Measurements from ENCODE around the gene FAM98B. TPM values are rescaled to one million over a fixed set of nuclear protein-coding genes. Genes with fewer than 3 reads are reported as not detected.
A peak's percentile ranks its signal among the peaks of the same experiment; 100 is the strongest.
"Not testable (repeated sequence)": the region's sequence is repeated elsewhere in the genome, so short reads cannot be mapped to it uniquely, and the experiment has no call there.

The FAM98B gene
- total RNA-seq, 2 donors from 2014 or later = 7.9 to 8.6 TPM

DNA sequence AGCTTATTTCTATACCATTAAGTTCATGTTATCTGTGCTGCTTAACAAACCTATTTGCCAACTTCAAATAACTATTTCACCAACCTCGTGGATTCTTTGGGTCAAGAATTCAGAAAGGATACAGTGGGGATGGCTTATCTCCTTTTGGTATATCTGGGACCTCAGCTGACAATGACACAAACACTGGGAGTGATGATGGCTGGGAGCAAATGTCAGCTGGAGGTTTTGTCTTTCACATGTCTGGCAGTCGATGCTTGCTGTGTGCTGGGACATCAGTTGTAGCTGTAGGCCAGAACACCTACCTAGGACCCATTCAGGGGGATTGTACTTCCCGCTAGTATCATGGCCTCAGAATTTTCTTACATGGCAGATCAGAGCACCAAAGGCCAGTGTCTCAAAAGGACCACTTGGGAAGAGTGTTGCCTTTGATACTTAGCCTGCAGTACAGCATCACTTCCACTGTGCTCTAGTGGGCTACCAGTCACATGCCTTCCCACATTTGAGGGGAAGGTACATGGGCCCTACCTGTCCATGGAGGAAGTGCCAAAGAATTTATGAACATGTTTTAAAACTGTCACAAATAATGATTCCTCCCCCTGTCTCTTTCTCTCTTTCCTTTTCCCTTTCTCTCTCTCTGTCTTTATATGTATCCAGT is 23.7 kb upstream of the FAM98B start:
- intact Hi-C loops (cut with DNase I) = no loop called here
- no peak for DNase-seq
- TF ChIP-seq POLR2A (IDR thresholded peaks at IDR 0.05) = no peak
- TF ChIP-seq, protein P1, sequence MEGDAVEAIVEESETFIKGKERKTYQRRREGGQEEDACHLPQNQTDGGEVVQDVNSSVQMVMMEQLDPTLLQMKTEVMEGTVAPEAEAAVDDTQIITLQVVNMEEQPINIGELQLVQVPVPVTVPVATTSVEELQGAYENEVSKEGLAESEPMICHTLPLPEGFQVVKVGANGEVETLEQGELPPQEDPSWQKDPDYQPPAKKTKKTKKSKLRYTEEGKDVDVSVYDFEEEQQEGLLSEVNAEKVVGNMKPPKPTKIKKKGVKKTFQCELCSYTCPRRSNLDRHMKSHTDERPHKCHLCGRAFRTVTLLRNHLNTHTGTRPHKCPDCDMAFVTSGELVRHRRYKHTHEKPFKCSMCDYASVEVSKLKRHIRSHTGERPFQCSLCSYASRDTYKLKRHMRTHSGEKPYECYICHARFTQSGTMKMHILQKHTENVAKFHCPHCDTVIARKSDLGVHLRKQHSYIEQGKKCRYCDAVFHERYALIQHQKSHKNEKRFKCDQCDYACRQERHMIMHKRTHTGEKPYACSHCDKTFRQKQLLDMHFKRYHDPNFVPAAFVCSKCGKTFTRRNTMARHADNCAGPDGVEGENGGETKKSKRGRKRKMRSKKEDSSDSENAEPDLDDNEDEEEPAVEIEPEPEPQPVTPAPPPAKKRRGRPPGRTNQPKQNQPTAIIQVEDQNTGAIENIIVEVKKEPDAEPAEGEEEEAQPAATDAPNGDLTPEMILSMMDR (IDR thresholded peaks at IDR 0.05) = no peak
- 57 to 60% methylated on average over 3 of the region's 3 CpGs for WGBS, 2 donors
- Histone ChIP-seq H3K4me1 (no peaks in the 10 kb centered on the region), H3K27ac (no peak overlapping the region), H3K27me3 (no peaks in the 10 kb centered on the region), H3K36me3 (replicated peaks in 1 of 2; ENCODE audit: insufficient read depth in 1 of 2, low read depth in 2 of 2) (no peaks in the 10 kb centered on the region), H3K9me3 (no peaks in the 10 kb centered on the region), H3K4me3 (no peak overlapping the region)
- no peak for ATAC-seq

DNA sequence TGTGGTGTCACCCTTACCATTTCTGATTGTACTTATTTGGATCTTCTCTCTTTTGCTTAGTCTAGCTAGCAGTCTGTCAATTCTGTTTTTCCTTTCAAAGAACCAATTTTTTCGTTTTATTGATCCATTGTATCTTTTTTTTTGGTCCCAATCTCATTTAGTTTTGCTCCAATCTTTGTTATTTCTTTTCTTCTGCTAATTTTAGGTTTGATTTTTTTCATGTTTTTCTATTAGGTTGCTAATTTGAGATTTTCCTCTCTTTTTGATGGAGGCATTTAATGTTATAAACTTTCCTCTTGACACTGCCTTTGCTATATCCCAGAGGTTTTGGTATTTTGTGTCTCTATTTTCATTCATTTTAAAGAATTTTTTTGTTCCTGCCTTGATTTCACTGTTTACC is 16.9 kb upstream of the FAM98B start:
- Histone ChIP-seq H3K27me3 (no peaks in the 10 kb centered on the region), H3K4me3 (no peak overlapping the region), H3K36me3 (replicated peaks in 1 of 2; ENCODE audit: insufficient read depth in 1 of 2, low read depth in 2 of 2) (no peaks in the 10 kb centered on the region), H3K27ac (no peak overlapping the region), H3K4me1 (peaks cover 6% of the 10 kb centered on the region), H3K9me3 (no peaks in the 10 kb centered on the region)
- intact Hi-C loops (cut with DNase I) = no loop called here
- ATAC-seq (no peak), DNase-seq (no peak)
- 8 to 32% methylated on average over 1 of the region's 1 CpG for WGBS, 2 donors
- TF ChIP-seq, protein P1 (IDR thresholded peaks at IDR 0.05) = no peak
- no peak for TF ChIP-seq POLR2A (IDR thresholded peaks at IDR 0.05)

DNA sequence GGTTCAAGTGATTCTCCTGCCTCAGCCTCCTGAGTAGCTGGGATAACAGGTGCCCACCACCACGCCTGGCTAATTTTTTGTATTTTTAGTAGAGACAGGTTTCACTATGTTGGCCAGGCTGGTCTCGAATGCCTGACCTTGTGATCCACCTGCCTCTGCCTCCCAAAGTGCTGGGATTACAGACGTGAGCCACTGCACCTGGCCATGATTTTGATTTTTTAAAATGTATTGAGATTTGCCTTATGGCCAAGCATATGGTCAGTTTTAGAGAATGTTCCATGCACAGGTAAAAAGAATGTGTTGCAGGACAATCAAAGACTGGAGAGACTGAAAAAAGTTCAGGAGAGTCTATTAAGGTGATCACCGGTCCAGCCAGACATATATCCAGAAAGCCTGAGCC is 16.3 kb upstream of the FAM98B start:
- H3K9me3 ChIP-seq; H3K4me1 ChIP-seq; H3K36me3 ChIP-seq (replicated peaks in 1 of 2; ENCODE audit: insufficient read depth in 1 of 2, low read depth in 2 of 2); ATAC-seq; H3K27ac ChIP-seq; H3K27me3 ChIP-seq; H3K4me3 ChIP-seq; DNase-seq; intact Hi-C loops (cut with DNase I): not testable (repeated sequence)
- WGBS, 2 donors = 37 to 62% methylated on average over 4 of the region's 4 CpGs

DNA sequence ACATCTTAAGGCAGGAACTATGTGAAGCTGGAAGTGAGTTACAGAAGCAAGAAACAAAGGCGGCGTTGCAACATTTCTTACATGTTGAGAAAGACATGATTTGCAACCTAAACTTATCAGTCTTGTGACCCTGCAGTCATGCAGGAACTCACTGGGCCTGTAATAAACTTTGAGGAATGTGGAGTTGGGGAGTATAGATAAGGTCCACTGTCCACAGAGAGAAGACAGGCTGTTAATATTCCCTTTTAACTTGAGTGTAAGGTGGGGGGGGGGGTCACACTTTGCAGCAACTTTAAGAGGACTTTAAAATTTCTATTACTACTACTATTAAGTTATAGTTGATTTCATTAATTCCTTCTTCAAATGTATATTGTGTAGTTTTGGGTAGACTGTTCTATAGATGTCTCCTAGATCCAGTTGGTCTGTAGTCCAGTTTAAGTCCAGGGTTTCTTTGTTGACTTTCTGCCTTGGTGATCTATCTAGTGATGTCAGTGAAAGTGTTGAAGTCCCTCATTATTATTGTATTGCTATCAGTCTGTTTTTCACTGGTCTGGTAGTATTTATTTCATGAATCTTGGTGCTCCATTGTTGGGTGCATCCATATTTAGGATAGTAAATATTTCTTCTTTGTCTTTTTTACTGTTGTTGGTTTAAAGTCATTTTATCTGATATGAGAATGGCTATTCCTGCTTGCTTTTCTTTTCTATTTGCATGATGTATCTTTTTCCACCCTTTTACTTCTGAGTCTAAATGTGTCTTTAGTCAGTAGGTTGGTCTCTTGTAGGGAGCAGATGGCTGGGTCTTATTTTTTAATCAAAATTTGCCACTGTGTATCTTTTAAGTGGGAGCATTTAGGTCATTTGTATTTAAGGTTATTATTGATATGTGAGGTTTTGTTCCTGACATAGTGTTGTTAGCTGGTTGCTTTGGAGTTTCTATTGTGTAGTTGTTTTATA is 15.6 kb upstream of the FAM98B start:
- no peak overlapping the region for H3K27ac ChIP-seq
- 61 to 74% methylated on average over 2 of the region's 2 CpGs for WGBS, 2 donors
- ATAC-seq (no peak), DNase-seq (peak in 1 of 4 donors; percentile 25)
- H3K27me3 ChIP-seq = no peaks in the 10 kb centered on the region
- intact Hi-C loops (cut with DNase I) = no loop called here
- H3K4me3 ChIP-seq = no peak overlapping the region
- H3K36me3 ChIP-seq (replicated peaks in 1 of 2; ENCODE audit: insufficient read depth in 1 of 2, low read depth in 2 of 2) = no peaks in the 10 kb centered on the region
- no peaks in the 10 kb centered on the region for H3K9me3 ChIP-seq
- peaks cover 6% of the 10 kb centered on the region for H3K4me1 ChIP-seq
- TF ChIP-seq POLR2A (IDR thresholded peaks at IDR 0.05) = no peak
- TF ChIP-seq, protein P1 (IDR thresholded peaks at IDR 0.05) = no peak

DNA sequence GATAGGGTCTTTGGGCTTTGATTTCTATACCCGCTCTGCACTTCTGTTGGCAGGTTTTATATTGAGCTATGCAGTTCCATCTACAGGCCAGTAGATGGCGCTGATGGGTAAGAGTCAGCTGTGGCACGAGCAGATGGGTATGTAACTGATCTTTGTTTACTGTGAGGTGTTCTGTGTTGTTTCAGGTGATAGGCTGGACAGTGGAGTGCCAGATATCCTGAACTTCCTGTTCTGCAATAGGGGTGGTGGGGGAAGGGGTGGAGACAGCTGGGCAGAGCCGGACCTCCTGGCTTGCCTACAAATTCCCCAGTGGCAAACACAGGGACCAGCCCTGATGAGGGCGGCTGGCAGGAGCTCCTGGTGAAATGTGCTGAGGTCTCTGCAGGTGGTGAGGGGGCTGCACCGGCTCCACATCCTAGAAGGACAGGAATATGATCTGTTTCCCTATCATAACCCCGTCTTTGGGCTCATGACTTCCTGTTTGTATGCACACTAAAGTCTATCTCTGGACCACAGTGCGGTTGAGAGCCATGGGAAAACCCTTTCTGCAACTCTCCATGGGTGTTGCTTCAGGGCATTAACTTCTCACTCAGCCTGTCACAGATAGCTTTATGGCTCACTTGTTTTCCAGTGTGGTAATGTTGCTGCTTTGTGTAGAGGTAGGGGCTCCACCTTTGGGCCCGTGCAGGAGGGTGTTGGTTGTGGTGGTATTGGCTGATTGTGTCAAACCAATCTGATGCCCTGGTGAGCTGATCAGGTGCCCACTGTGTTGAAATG is 13.4 kb upstream of the FAM98B start:
- no peaks in the 10 kb centered on the region for H3K27me3 ChIP-seq
- H3K4me3 ChIP-seq = no peak overlapping the region
- peak in 2 of 3 donors; percentile 13 to 23 for TF ChIP-seq POLR2A (IDR thresholded peaks at IDR 0.05)
- TF ChIP-seq, protein P1 (IDR thresholded peaks at IDR 0.05) = peak; percentile 88 to 96 (median 93)
- DNase-seq = peak; percentile 45 to 71 (median 52)
- no peaks in the 10 kb centered on the region for H3K9me3 ChIP-seq
- WGBS, 2 donors = 18 to 21% methylated on average over 8 to 9 of the region's 9 CpGs
- H3K36me3 ChIP-seq (replicated peaks in 1 of 2; ENCODE audit: insufficient read depth in 1 of 2, low read depth in 2 of 2) = no peaks in the 10 kb centered on the region
- H3K4me1 ChIP-seq = peaks cover 6% of the 10 kb centered on the region
- peak; percentile 89 for ATAC-seq
- intact Hi-C loops (cut with DNase I) = loop anchor here (10.0 kb wide), 1 partner anchor 244 kb away; no protein-coding TSS in a partner anchor
- peak overlapping the region in 1 of 4 donors; percentile 20 for H3K27ac ChIP-seq

Measured in body of pancreas (tissue), 4 donors.